22Rv1 (cell line): ENCODE data around the gene CAPN3.

ENCODE experiments used
- ZFX ChIP-seq: fragments of 450-650 bp; IDR thresholded peaks from 2 replicates; pipeline ENCODE4 v1.6.1; 2017; ENCODE audit warnings: antibody characterized with exemption, borderline replicate concordance
- TF ChIP-seq, protein P1 (sequence below): fragments of 450-650 bp; IDR thresholded peaks from 2 replicates; pipeline ENCODE4 v1.5.1; 2017; ENCODE audit warnings: mild to moderate bottlenecking

GRCh38 chr15:42421376-42421775, 62.1 kb downstream of the CAPN3 start:
- TF ChIP-seq, protein P1, sequence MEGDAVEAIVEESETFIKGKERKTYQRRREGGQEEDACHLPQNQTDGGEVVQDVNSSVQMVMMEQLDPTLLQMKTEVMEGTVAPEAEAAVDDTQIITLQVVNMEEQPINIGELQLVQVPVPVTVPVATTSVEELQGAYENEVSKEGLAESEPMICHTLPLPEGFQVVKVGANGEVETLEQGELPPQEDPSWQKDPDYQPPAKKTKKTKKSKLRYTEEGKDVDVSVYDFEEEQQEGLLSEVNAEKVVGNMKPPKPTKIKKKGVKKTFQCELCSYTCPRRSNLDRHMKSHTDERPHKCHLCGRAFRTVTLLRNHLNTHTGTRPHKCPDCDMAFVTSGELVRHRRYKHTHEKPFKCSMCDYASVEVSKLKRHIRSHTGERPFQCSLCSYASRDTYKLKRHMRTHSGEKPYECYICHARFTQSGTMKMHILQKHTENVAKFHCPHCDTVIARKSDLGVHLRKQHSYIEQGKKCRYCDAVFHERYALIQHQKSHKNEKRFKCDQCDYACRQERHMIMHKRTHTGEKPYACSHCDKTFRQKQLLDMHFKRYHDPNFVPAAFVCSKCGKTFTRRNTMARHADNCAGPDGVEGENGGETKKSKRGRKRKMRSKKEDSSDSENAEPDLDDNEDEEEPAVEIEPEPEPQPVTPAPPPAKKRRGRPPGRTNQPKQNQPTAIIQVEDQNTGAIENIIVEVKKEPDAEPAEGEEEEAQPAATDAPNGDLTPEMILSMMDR: no peak
- TF ChIP-seq ZFX: no peak
